HG03064 (cell line): Measurements from ENCODE around the gene SLIT1.

Experiments used
- ATAC-seq: cut with Tn5 transposase; IDR thresholded peaks from one replicate; pipeline ENCODE4 v1.9.1; 2021; ENCODE audit warnings: low read depth; ENCODE audit not compliant: unreplicated experiment

SLIT1 gene

DNA sequence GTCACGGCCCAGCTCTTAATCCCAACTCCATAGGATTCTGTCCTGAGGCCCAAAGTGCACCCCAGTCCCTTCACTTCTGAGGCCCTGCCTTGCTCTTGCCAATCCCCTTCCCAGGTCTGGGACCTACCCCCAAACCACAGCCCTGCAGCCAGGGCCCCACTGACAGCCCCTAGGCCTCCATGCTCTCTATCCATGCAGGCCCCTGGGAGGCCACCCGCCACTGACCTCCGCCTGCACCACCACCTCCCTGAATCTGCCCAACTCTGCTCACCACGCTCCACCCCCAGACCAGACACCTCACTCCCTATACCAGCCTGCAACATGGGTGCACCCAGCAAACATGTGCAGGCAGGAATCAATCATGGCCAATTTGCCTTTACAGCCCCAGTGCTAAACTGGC, 10.2 kb downstream of the SLIT1 start:
- no peak for ATAC-seq

DNA sequence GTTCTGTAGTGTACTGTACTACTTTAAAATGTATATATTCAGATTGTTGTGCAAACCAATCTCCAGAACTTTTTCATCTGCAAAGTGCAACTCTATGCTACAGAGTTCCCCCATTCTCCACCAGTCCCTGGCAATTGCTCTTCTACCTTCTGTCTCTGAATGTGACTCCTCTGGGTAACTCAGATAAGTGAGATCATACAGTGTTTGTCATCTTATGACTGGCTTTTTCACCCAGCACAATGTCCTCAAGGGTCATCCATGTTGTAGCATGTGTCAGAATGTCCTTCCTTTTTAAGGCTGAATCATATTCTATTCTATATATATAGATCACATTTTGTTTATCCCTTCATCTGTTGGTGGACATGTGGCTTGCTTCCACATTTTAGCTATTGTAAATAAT, 10.8 kb downstream of the SLIT1 start:
- no peak for ATAC-seq

DNA sequence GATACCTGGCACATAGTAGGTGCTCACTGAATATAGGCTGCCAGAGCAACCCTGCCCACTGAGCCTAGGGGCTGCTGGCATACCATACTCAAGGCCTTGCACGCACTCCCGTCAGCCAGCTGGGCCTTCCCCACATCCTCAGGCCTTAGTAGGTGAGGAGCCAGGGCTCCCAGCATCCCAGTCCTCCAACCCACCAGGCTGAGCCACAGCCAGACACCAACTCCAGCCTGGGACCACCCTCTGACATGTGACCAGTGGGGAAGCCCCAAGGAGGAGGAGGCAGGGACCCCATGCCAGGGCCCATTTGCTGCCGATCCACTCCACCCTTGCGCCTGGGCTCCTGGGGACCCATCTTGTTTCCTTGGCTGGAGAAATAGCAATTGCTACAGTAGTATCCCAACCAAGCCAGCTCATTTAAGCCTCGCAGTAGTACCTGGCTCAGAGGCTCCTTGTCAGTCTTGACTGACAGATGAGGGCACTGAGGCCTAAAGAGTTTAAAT, 11.4 kb downstream of the SLIT1 start:
- no peak for ATAC-seq

DNA sequence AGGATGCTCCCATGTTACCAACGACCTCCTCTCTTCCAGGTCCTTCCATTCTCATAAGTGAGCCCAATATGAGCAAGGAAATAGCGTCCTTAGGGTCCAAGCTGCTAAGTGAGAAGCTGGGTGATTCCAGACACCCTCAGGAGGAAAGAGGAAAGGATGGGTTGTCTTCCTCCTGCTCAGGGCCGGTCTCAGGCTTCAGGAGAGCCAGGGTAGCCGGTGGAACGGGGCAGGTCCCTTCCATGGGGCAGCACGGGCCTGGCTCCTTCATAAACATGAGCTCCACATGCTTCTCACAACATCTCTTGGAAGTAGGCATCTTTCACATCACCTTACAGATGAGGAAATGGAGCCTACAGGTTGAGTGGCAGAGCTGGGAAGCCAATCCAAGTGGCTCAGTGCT, 12.7 kb downstream of the SLIT1 start:
- no peak for ATAC-seq

DNA sequence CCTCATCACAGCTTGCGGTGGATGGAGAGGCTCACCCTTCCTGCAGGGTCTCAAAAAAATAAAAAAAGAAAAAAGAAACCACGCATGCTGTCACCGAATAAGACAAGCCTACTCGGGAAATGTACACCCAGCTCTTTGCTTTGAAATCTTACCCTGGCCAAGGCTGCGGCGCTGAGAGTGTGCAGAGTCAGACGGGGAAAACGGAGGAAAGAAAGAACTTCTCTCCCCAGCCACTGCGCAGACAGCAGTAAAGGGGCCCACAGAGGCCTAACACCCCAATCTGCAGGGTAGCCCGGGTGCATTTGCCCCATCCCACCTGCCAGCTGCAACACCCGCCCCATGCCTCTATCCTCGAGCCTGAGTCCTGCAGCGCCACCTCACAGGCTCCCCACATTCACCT, 14.8 kb downstream of the SLIT1 start:
- ATAC-seq = no peak

DNA sequence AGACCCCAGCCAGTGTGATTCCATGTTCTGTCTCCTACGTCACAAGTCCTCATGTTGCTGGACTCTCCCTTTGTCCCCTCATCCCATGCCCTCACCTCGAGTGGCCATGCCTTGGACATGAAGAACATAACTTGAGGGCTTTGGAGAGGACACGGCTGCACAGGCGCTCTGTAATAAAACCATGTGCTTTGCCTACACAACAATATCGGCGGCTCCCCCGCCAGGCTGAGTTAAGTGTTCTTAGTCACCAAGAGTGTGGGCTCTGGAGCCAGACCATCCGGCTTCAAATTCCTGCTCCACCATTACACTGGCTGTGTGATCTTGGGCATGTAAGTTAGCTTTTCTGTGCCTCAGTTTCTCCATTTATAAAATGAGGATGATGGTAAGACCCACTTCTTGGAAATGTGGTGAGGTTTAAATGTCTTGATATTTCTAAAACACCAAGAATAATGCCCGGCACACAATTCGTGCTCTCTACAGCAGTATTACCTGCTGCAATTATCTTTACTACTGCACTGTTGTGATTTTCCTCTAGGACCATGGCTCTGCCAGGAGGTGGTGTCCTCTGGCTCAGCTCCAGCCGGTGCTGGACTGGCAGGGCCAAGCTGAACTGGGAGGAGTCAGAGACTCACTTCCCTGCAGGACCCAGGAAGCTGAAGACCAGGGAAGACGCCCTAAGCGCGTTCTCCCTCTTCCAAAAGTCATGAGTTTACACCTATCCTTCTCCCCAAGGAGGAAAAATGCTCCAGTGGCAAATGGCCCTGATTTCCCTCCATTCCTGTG, 15.7 kb downstream of the SLIT1 start:
- ATAC-seq = no peak

DNA sequence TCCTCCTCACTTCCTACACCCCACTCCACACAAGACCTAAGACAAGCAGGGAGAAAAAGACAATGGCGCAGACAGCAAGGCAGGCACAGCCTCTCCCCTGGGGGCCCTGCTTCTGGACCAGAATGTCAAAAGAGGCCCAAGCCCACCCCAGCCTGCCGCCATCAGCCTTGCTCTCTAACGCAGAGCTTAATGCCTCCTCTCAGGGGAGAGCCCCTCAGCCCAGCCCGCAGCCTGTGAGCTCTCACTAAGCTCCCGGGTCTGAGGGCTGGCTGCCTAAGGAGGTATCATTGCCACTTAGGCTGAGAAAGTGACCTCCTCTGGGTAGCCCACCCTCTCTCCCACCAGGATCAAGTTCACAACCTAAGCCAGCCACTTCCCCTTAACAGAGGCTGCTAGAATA, 16.7 kb downstream of the SLIT1 start:
- no peak for ATAC-seq

DNA sequence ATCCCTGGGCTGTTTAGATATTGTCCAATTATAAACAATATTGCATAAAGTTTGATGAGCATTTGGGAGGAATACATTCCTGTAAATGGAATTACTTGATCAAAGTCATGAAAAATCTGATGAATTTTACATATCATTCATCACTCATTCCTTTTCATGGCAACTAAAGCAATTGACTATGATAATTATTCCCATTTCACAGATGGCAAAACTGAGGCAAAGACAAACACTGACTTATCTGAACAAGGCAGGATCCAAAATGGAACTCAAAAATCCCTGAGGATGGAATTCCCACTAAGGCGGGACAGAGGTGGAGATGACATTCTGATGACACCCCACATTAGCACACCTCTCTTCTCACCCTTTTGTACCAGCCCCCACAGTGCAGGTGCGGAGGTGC, 17.1 kb downstream of the SLIT1 start:
- no peak for ATAC-seq

DNA sequence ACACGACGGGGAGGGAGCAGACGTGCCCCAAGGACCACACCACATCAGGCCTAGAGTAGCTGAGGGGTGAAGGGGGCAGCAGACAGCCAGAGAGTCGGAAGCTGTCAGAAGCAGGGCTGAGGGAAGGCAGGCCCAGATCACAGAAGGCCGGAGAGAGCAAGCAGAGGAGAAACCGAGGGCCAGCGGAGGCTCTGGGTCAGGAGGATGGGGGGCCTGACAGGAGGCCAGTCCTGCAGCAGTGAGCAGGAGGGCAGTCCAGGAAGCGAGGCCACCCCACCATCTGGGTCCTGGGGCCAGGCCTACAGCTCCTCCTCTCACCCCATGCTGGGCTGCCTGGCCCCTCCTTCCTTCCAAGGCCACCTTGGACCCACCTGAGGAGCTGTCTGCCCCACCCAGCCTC, 20.3 kb downstream of the SLIT1 start:
- ATAC-seq = no peak

DNA sequence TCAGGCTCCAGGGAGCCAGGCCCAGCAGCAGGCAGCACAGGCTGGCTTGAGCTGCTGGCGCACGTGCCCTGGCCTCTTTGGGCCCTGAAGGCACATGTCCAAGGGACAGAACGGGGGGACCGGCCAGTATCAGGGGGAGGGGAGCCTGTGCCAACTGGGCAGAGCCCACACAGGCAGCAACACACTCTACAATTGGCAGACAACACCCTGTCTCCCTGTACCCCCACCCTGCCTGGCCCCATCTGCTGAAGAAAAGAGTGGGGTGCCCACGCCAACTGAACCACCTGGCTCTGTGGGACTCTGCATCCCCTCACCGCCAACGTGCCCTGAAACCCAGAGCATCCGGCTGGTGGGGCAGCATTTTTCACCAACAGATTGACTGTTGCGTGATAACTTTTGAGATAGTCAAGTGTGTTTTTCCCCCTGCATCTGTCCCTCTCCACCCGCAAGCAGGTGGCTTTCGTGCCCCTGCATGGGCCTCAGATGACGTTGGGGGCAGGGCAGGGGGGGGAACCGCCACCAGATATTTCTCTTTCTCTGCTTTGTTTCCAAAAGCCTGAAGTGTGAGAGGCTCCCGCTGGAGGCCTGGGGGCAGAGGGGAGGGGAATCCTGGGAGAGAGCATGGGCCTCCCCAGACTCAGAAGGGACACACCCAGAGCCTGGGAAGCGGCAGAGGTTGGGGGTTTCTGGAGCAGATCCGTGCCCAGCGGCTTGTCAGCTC, 21.8 kb downstream of the SLIT1 start:
- no peak for ATAC-seq

DNA sequence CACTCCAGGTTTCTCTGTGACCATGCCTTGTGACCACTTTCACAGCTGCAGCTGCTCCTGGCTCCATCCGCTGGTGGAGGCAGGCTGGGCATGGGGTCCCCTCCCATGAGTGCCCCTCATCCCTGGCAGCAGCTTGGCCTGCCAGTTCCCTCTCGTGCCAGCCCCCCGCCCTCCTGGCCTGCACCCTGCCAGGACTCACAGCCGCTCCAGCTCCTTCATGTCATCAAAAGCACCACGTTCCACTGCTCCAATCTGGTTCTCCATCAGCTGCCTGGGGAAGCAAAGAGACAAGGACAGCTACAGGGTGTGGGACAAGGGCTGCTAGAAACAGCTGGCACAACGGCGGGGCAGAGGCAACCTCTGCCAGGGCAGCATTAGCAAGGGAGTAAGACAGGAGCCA, 22.6 kb downstream of the SLIT1 start:
- ATAC-seq = no peak

DNA sequence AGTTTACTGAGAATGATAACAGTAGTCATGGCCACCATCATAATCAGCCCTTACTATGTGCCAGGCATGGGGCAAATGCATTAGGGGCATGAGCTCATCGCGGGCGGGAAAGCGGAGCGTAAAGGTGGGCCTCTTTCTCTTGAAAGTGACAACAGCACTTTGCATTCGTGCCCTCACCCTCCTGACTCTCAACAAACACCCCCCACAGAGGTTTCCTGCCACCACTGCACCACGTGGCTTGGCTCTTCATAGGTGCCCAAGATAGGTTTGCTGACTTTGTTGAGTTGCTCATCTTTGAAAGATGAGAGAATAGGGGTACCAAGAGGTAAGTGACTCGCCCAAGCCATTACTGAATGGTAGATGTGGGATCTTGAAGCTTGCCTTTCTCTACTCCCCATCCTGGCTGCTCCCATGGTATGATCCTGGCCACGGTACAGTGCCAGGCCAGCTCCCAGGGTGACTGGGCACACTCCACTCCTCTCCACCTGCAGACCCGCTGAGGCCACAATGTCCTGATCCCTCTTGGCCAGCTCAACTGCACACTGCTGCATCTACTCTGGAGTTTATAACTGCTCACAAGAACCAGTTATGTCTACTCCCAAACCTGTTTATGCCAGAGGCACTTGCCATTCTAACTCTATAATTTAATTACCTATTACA, 26.0 kb downstream of the SLIT1 start:
- no peak for ATAC-seq

DNA sequence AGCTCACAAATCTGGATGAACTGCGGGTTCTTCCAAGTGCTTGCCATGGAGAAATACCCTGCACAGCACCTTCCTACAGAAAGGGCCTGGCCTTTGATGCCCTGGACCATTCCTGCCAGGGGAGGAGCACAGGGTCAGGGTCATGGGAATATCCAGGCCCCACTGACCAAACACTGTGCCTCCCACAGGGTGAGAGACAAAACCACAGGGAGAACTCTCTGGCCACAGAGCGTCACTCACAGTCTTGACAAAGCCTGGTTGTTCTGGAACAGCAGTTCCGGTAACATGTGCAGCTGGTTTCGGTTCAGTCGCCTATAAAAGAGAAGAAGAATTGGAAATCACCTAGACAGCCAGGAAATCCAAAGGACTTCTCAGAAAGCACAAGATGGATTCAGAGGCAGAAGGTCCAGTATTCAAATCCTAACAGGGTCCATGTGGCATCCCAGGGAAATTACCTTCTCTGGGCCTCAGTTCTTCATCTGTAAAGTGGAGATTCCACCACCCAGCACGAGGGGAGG, 28.1 kb downstream of the SLIT1 start:
- no peak for ATAC-seq

DNA sequence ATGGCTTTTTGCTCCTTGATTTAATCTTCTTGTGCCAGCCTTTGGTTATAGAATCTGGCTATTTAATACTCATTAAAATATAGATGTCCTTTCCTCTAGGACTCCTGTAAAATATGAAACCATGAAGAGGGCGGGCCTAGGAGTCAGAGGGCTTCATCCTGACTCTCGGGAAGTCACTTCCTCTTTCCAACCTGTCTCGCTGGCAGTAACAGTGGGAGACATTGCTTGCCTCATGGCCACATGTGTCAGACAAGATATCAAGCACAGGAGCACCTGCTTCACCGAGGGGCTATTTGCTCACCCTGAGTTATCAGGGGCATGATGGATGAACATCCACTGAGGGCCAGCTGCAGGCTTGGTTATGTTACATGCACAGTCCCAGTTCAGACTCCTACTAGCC, 31.0 kb downstream of the SLIT1 start:
- no peak for ATAC-seq

DNA sequence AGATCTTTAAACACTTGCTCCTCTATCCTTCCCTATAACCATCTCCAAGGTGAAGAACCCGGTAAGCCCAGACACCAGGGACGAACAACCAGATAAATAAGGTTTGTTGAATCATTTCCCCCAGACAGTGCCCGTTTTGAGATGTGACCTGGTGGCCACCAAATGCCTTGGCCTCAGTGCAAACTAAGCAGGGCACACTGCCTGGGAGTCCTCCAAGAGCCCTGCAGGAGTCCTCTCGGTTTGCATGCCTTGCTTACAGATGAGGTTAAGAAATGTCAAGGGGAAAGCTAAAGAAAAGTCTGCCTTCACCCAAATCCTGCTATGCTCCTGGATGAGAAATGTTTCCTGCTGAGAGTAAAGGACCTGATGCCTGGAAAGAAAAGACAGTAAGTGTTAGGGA, 31.6 kb downstream of the SLIT1 start:
- no peak for ATAC-seq

DNA sequence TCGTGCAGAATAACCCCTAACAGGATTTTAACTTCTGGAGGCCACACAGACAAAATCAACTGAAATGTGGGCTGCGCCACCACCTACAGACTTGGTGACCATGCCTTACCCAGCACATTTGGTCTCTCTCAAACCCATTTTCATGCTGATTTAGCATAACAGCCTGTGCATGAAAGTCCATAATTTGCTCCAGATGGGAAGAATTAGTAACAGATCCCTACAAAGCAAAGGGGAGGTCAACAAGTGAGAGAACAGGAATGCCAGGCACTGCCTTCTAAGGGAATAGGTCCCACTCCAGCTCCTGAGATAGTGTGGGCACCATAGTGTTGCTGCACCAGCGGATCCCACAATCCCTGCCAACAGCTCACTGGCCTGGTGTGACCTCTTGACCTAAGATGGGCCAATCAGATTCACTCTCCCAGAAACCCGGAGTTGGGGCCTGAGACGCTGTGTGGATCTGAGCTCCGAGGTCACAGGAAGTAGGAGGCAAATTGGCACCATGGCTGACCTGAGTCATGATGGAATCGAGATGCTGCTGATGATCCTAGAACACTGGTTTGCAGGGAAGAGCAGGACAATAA, 32.4 kb downstream of the SLIT1 start:
- no peak for ATAC-seq

DNA sequence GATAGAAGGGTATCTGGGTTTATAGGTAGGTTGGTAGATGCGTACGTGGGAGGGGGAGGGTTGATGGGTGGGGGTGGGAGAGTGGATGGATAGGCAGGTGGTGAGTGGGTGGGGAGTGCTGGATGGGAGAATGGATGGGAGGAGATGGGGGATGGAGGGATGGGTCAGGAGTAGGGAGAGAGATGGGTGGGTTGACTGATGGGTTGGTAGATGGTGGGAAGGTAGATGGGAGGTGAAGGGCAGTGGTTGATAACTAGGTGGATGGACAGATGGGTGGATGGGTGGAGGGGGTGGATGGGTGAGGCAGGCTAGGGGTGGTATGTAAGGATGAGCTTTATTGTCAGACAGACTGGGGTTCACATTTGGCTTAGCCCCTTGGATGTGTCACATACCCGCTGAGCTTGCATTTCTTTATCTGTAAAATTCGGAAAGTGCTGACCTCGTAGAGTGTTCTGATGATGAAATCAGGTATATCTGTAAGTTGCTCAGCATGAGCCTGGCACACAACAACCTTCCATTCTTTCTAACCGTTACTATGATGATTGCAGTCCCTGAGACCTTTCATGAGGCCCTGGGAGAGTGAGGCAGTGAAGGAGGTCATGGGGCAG, 34.3 kb downstream of the SLIT1 start:
- ATAC-seq = no peak

DNA sequence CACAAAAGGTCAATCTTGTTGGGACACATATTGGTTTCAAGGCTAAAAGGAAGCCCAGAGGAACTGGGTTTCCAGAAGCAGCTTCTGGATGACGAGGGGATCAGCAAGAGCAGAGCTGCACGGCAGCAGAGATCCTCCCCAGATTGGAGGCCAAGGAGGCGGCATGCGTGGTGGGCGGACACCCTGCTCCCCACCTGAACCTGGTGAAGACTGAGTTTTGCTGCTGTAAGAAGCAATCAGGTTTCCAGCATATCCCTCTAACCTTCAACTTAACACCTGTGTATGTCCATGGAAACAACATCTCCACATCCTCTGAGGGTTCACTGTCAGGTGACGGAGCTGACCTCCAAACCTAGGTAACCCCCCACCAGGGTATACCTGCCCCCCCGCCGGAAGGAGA, 35.1 kb downstream of the SLIT1 start:
- no peak for ATAC-seq

DNA sequence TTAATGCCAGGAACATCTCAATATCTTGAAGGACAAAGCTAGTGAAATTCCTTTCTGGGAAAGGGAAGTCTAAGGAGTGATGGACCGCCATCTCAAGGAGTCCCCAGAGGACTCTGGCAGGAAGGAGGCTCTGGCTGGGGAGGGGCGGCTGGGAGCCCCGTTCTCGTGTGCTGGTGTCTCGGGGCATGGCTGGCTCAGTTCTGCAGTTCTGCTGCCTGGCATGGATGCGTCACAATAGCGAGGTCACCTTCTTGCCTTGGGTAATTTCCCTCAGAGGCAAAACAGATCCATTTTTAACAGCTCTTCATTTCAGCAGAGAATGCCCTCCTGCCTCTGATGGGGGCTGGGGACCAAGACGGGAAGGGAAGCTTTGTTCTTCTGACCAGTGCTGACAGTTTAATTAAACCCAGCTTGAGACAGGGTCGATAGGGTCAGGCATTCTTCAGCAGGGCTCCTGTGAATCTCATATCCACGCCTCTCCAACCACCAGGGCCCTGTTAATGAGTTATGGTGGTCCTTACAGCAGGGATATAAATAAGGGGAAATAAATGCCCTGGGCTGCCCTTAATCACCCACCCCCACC, 35.7 kb downstream of the SLIT1 start:
- ATAC-seq = no peak

DNA sequence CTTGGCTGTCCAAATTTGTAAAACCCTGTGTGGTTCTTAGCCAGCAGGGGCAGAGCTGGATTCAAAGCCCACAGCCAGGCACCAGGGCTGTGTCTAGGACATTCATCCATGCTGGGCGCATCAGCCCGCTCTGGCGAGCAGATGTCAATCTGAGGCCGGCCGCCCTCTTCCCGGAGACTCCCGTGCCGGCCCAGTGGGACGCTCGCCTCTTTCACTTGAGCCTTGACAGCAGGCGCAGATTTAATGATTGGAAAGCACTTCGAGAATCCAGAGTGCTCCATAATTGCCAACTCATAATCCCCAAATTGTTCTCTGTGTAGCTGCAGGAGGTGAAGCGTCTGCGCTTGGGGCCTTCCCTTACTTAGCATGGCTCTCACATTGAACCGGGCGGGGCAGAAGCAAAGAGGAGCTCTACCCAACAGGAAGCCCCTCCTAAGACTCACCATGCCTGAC, 36.7 kb downstream of the SLIT1 start:
- no peak for ATAC-seq
